ENCODE results near the gene EPB41. TPM values are rescaled to one million over a fixed set of nuclear protein-coding genes. Genes with fewer than 3 reads are reported as not detected.
A peak's percentile ranks its signal among the peaks of the same experiment; 100 is the strongest.

The EPB41 gene
- total and polyA plus RNA-seq, 7 donors: 13.2 to 35.1 (median 27.1) TPM

DNA sequence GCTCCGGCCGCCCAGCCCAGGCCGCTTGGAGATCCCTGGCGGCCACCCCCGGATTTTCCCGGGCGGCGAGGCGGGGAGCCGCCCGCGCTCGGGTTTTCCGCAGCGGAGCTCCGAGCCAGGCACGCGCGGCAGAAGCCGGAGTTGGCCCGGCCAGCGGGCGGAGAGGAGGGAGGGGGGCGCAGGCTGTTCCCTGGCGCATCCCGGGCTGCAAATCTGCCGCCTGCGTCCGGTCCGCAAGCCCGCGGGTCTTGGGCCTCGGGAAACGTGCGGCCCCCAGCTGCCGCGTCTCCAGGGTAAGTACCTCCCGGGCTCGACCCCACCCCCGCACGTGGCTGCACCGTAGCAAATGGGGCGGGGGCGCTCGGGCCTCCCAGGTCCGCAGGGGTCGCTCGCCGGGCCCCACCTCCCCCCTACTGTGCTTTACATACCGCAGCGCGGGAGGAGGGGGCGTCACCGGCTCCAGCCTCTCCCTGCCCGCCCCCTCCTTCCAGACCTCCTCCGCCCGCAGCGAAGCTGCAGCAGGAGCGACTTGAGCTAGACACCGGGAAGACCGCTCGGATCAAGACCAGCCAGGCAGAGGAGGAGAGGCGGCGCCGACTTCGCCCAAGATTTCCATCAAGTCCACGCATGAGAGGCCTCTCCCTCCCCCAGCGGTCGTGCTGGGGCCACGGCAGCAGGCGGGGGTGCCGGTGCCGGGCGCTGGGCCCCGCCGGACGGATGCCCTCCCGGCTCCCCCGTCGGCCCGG is 207.7 kb downstream of the EPB41 start:
- H3K4me1 ChIP-seq: peaks cover 0 to 61% (median 56%) of the 10 kb centered on the region in 4 donors
- TF ChIP-seq, protein P1, sequence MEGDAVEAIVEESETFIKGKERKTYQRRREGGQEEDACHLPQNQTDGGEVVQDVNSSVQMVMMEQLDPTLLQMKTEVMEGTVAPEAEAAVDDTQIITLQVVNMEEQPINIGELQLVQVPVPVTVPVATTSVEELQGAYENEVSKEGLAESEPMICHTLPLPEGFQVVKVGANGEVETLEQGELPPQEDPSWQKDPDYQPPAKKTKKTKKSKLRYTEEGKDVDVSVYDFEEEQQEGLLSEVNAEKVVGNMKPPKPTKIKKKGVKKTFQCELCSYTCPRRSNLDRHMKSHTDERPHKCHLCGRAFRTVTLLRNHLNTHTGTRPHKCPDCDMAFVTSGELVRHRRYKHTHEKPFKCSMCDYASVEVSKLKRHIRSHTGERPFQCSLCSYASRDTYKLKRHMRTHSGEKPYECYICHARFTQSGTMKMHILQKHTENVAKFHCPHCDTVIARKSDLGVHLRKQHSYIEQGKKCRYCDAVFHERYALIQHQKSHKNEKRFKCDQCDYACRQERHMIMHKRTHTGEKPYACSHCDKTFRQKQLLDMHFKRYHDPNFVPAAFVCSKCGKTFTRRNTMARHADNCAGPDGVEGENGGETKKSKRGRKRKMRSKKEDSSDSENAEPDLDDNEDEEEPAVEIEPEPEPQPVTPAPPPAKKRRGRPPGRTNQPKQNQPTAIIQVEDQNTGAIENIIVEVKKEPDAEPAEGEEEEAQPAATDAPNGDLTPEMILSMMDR (IDR thresholded peaks at IDR 0.05): no peak
- TF ChIP-seq POLR2A (IDR thresholded peaks at IDR 0.05) (no peak), POLR2AphosphoS5 (IDR thresholded peaks at IDR 0.05) (peak in 1 of 4 donors; percentile 57), EP300 (IDR thresholded peaks at IDR 0.05) (no peak)
- peak overlapping the region; percentile 96 to 99 (median 99) for H3K27ac ChIP-seq
- no peaks in the 10 kb centered on the region for H3K36me3 ChIP-seq
- intact Hi-C loops (cut with DNase I): loop anchor here (2.0 to 10.0 kb wide), 5 partner anchors 40 to 1583 kb away; partner anchors contain the start of gene EPB41
- H3K27me3 ChIP-seq: no peaks in the 10 kb centered on the region
- H3K9me3 ChIP-seq: no peaks in the 10 kb centered on the region
- peak; percentile 86 for DNase-seq
- 2% methylated on average over 81 of the region's 81 CpGs for WGBS, 2 donors
- H3K4me3 ChIP-seq: peak overlapping the region; percentile 48 to 75 (median 72)

DNA sequence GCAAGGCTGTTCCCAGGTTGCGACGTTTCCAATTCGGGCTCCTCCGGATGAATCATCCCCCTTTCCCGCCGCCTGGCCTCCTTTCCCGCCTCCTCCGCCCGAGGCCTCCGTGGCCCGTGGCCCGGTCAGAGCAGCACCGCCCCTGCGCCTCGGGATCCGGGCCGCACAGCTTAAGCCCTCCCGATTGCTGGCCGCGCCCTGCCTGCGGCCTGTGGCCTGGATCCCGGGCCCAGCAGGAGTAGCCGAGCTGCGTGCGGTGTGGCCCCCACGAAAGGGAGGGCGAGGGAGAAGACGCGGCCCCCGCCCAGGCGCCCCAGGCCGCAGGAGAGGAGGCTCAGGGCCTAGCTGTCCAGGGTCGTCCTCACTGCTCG is 208.3 kb downstream of the EPB41 start:
- no peaks in the 10 kb centered on the region for H3K9me3 ChIP-seq
- no peaks in the 10 kb centered on the region for H3K27me3 ChIP-seq
- intact Hi-C loops (cut with DNase I): loop anchor here (1.0 to 10.0 kb wide), 6 partner anchors 40 to 1582 kb away; partner anchors contain the start of genes EPB41 and SRSF4
- peak; percentile 41 to 82 (median 58) for TF ChIP-seq POLR2AphosphoS5 (IDR thresholded peaks at IDR 0.05)
- no peak for TF ChIP-seq POLR2A (IDR thresholded peaks at IDR 0.05)
- no peak for TF ChIP-seq EP300 (IDR thresholded peaks at IDR 0.05)
- DNase-seq: peak; percentile 91
- H3K36me3 ChIP-seq: no peaks in the 10 kb centered on the region
- H3K27ac ChIP-seq: peak overlapping the region; percentile 96 to 99 (median 99)
- peaks cover 0 to 61% (median 56%) of the 10 kb centered on the region in 4 donors for H3K4me1 ChIP-seq
- WGBS, 2 donors: 2 to 3% methylated on average over 34 of the region's 34 CpGs
- peak overlapping the region; percentile 48 to 75 (median 72) for H3K4me3 ChIP-seq

DNA sequence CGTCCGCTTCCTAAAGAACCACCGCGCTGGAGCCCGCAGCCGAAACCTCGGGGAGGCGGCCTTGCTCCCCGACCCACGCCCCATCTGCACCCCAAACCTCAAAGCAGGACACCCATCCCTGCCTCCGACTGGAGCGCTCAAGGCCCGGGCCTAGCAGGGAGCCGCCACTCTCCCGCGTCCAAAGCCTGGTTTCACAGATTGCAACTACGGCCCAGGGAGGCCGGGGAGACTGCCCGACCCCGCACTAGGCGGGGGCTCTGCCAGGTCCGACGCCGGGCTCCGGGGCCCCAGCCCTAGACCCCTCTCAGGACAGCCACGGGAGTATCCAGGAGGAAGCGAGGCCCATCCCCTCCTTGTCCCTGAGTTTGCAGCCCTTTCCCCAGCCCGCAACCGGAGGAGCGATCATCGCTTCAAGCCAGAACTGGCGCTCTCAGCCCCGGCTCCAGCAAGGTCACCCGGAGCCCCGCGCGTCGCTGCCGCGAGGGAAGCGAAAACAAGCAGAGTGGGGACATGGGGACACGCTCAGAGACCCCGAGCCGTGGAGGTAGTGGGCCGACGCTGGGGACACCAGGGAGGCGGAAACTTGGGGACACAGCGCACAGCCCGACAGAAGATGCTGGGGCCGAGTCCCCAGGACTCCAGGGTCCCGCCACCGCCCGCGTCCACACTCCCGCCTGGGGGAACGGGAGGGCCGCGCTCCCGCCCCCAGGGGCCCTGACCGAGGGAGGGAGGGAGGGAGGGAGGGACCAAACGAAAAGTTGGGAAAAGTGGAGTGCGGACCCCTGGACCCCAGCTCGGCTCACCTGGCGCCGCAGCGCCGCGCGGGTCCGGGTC is 208.9 kb downstream of the EPB41 start:
- intact Hi-C loops (cut with DNase I): loop anchor here (1.0 to 10.0 kb wide), 6 partner anchors 41 to 1582 kb away; partner anchors contain the start of genes EPB41 and SRSF4
- no peaks in the 10 kb centered on the region for H3K36me3 ChIP-seq
- H3K9me3 ChIP-seq: no peaks in the 10 kb centered on the region
- H3K27ac ChIP-seq: peak overlapping the region; percentile 96 to 99 (median 99)
- TF ChIP-seq POLR2AphosphoS5 (IDR thresholded peaks at IDR 0.05): peak in 3 of 4 donors; percentile 18 to 44 (median 40)
- TF ChIP-seq, protein P1 (IDR thresholded peaks at IDR 0.05): no peak
- peak; percentile 77 for DNase-seq
- H3K4me1 ChIP-seq: peaks cover 0 to 59% (median 56%) of the 10 kb centered on the region in 4 donors
- 2 to 3% methylated on average over 70 of the region's 70 CpGs for WGBS, 2 donors
- no peaks in the 10 kb centered on the region for H3K27me3 ChIP-seq
- H3K4me3 ChIP-seq: peak overlapping the region; percentile 48 to 75 (median 72)

DNA sequence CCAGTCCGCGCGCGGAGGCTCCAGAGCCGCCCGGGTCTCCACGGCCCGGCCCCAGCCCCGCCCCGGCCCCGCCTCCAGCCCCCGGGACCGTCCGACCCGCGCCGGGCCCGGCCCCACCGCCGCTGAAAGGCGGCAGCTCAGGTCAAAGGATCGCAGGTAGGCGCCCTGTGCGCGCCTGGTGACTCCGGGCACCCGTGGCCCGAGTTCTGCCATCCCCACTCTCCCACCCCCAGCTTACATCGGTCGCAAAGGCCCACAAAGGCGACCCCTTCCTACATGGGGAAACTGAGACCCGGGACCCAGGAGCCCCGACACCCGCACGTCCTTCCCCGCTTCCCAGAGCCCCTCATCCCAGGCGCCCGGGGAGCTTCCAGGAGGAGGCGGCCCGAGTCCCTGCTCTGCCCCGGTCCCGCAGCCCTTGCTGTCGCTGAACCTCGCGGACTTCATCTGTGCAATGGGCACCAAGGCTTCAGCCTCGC is 209.6 kb downstream of the EPB41 start, which contains the start of gene TMEM200B:
TMEM200B (minus strand) TSS at position 17 of the 479 bp plus-strand sequence. CDS start 2,075 bp downstream, outside the sequence.
- Histone ChIP-seq H3K27ac (peak within 1 kb of the TSS; percentile 96 to 99 (median 99)), H3K36me3 (no peaks in the 10 kb centered on the region), H3K4me3 (peak within 1 kb of the TSS; percentile 48 to 75 (median 72)), H3K4me1 (peaks cover 0 to 53% (median 51%) of the 10 kb centered on the region in 4 donors), H3K9me3 (no peaks in the 10 kb centered on the region), H3K27me3 (no peaks in the 10 kb centered on the region)
- TF ChIP-seq POLR2AphosphoS5 (IDR thresholded peaks at IDR 0.05): peak in 1 of 4 donors; percentile 4
- TF ChIP-seq EP300 (IDR thresholded peaks at IDR 0.05): no peak
- TF ChIP-seq, protein P1 (IDR thresholded peaks at IDR 0.05): no peak
- intact Hi-C loops (cut with DNase I): loop anchor here (1.0 to 10.0 kb wide), 7 partner anchors 42 to 1581 kb away; partner anchors contain the start of genes EPB41 and SRSF4
- no peak for DNase-seq
- WGBS, 2 donors: 1% methylated on average over 46 of the region's 46 CpGs

Measured in sigmoid colon (tissue), 7 donors.